Measurements from ENCODE around the gene OLIG1. TPM values are rescaled to one million over a fixed set of nuclear protein-coding genes. Genes with fewer than 3 reads are reported as not detected.
A peak's percentile ranks its signal among the peaks of the same experiment; 100 is the strongest.

OLIG1 gene
- total and polyA plus RNA-seq, 2 of the 8 experiments (the other 6 are each of a cell fraction or from before 2014, with no cell fraction given), result 0.65 to 1.2 TPM

- no peak overlapping the region for H3K27ac ChIP-seq (ENCODE audit: low read depth, low read length)
- H2BK5ac ChIP-seq (ENCODE audit: low read depth, low read length), result no peak overlapping the region
- H3K18ac ChIP-seq (ENCODE audit: extremely low read depth, low read length), result 0 out of 2 replicates have a peak overlapping the region, but pooled peaks have one; percentile 19
- no peak for FAIRE-seq
- no peak overlapping the region for H3K9ac ChIP-seq (replicated peaks in 1 of 4; ENCODE audit: extremely low read depth in 1 of 4, low read depth in 3 of 4, low read length in 3 of 4)
- H3K56ac ChIP-seq (replicated peaks; ENCODE audit: insufficient read length, low read depth, low read length), result no peak overlapping the region
- ChIA-PET CTCF (ENCODE audit: partially characterized antibody) (interaction anchor here (0.7 to 6.0 kb wide), 11 partner anchors 42 to 106 kb away, joined by 3 to 44 read pairs (median 4); no protein-coding TSS in a partner anchor), POLR2A (ENCODE audit: partially characterized antibody) (no interaction called here)
- H3K23ac ChIP-seq (ENCODE audit: insufficient read length), result no peak overlapping the region
- H3K4me1 ChIP-seq (replicated peaks in 1 of 4; ENCODE audit: control insufficient read depth in 3 of 4, insufficient read depth in 4 of 4, low read length in 3 of 4), result peaks cover 6 to 28% (median 24%) of the 10 kb centered on the region in 4 experiments
- peak overlapping the region; percentile 84 for H2BK12ac ChIP-seq (ENCODE audit: low read depth, low read length)
- H4K5ac ChIP-seq (ENCODE audit: insufficient read length, low read depth, low read length), result no peak overlapping the region
- no peak overlapping the region for H2BK15ac ChIP-seq (ENCODE audit: low read length)
- H3K14ac ChIP-seq (ENCODE audit: insufficient read length), result no peak overlapping the region
- WGBS, 2 experiments (ENCODE audit: extremely low coverage in 1 of 2, insufficient coverage in 1 of 2, insufficient read length in 1 of 2, insufficient replicate concordance in 2 of 2, low coverage in 1 of 2, low lambda C conversion rate in 2 of 2, missing lambda C conversion rate in 1 of 2), result 20% methylated on average over 40 of the region's 40 CpGs; no CpG with 5 or more reads in 1 of the 2 experiments
- H4K20me1 ChIP-seq (replicated peaks in 1 of 2; ENCODE audit: control insufficient read depth in 1 of 2, insufficient read depth in 2 of 2, low read length in 2 of 2), result peaks cover 12 to 14% of the 10 kb centered on the region in 2 experiments
- no peak overlapping the region for H2AFZ ChIP-seq (ENCODE audit: low read length)
- no peaks in the 10 kb centered on the region for H3K79me2 ChIP-seq (ENCODE audit: control insufficient read depth in 1 of 2, insufficient read depth in 2 of 2, low read length in 2 of 2)
- no peaks in the 10 kb centered on the region for H3K79me1 ChIP-seq (ENCODE audit: low read depth, low read length)
- peak overlapping the region; percentile 54 to 70 (median 56); a peak in 7 of 8 replicates for H3K4me3 ChIP-seq (ENCODE audit: extremely low read depth in 1 of 4, insufficient read depth in 2 of 4, low read depth in 3 of 4, low read length in 4 of 4)
- peaks cover 0 to 5% (median 0%) of the 10 kb centered on the region in 4 experiments; a peak in 1 of 8 replicates for H3K36me3 ChIP-seq (ENCODE audit: control insufficient read depth in 2 of 4, insufficient read depth in 4 of 4, low read length in 3 of 4)
- H4K8ac ChIP-seq (ENCODE audit: extremely low read depth, insufficient read depth, low read length), result no peak overlapping the region
- no peak overlapping the region for H2AK5ac ChIP-seq (ENCODE audit: low read depth, low read length)
- H3K23me2 ChIP-seq (ENCODE audit: low read depth, low read length), result peaks cover 16% of the 10 kb centered on the region
- H3K27me3 ChIP-seq (replicated peaks in 1 of 4; ENCODE audit: control insufficient read depth in 3 of 4, extremely low read depth in 1 of 4, insufficient read depth in 3 of 4, low read length in 3 of 4), result peaks cover 90 to 99% (median 98%) of the 10 kb centered on the region in 4 experiments
- no peak overlapping the region for H2BK20ac ChIP-seq (ENCODE audit: low read length)
- H4K91ac ChIP-seq (replicated peaks; ENCODE audit: insufficient read length, low read length), result no peak overlapping the region
- no peak overlapping the region for H2BK120ac ChIP-seq (replicated peaks; ENCODE audit: low read depth, low read length)
- H3K9me3 ChIP-seq (ENCODE audit: insufficient read depth in 2 of 2, low read depth in 1 of 2, low read length in 1 of 2), result no peaks in the 10 kb centered on the region; a peak in 1 of 4 replicates
- peak overlapping the region; percentile 85 to 95 for H3K4me2 ChIP-seq (ENCODE audit: insufficient read depth in 1 of 2, low read depth in 2 of 2, low read length in 2 of 2)
- no peak overlapping the region for H3K4ac ChIP-seq (replicated peaks; ENCODE audit: insufficient read length, low read depth, low read length)
- no peak for DNase-seq (ENCODE audit: low read depth in 1 of 2, low spot score in 2 of 2)
- TF ChIP-seq CBX5 (IDR thresholded peaks at IDR 0.05; ENCODE audit: low read depth, low read length) (no peak), BRCA1 (IDR thresholded peaks at IDR 0.05; ENCODE audit: low read depth, low read length) (no peak), E2F6 (IDR thresholded peaks at IDR 0.05) (no peak), HDAC2 (IDR thresholded peaks at IDR 0.05; ENCODE audit: borderline replicate concordance in 1 of 2, low read depth in 2 of 2, low read length in 2 of 2) (no peak), EZH2 (IDR thresholded peaks at IDR 0.05; ENCODE audit: low read depth, low read length, severe bottlenecking) (peak; percentile 76), TCF12 (IDR thresholded peaks at IDR 0.05; ENCODE audit: low read depth, low read length) (no peak)
- TF ChIP-seq, protein P1, sequence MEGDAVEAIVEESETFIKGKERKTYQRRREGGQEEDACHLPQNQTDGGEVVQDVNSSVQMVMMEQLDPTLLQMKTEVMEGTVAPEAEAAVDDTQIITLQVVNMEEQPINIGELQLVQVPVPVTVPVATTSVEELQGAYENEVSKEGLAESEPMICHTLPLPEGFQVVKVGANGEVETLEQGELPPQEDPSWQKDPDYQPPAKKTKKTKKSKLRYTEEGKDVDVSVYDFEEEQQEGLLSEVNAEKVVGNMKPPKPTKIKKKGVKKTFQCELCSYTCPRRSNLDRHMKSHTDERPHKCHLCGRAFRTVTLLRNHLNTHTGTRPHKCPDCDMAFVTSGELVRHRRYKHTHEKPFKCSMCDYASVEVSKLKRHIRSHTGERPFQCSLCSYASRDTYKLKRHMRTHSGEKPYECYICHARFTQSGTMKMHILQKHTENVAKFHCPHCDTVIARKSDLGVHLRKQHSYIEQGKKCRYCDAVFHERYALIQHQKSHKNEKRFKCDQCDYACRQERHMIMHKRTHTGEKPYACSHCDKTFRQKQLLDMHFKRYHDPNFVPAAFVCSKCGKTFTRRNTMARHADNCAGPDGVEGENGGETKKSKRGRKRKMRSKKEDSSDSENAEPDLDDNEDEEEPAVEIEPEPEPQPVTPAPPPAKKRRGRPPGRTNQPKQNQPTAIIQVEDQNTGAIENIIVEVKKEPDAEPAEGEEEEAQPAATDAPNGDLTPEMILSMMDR (IDR thresholded peaks at IDR 0.05; ENCODE audit: control extremely low read depth in 1 of 3, insufficient read depth in 1 of 3, low read depth in 1 of 3, low read length in 3 of 3), result no peak
Observed at GRCh38 chr21:33024201-33025103, 45.5 kb upstream of the OLIG1 start.

Measured in H1 (cell line).